ENCODE results near the gene EFL1. TPM values are rescaled to one million over a fixed set of nuclear protein-coding genes. Genes with fewer than 3 reads are reported as not detected.
"Not testable (repeated sequence)": the region's sequence is repeated elsewhere in the genome, so short reads cannot be mapped to it uniquely, and the experiment has no call there.

EFL1 gene
- total RNA-seq, 4 donors from 2014 or later, result 15.8 to 19.5 (median 16.4) TPM

GRCh38 chr15:82298520-82298919 is 36.0 kb upstream of the EFL1 start:
- DNase-seq, result no peak
- Histone ChIP-seq H3K27ac (no peak overlapping the region), H3K9me3 (no peaks in the 10 kb centered on the region), H3K36me3 (no peaks in the 10 kb centered on the region), H3K4me1 (peaks cover 0 to 5% (median 0%) of the 10 kb centered on the region in 3 donors), H3K4me3 (no peak overlapping the region), H3K27me3 (peaks cover 0 to 7% (median 0%) of the 10 kb centered on the region in 4 donors)
- TF ChIP-seq, protein P1, sequence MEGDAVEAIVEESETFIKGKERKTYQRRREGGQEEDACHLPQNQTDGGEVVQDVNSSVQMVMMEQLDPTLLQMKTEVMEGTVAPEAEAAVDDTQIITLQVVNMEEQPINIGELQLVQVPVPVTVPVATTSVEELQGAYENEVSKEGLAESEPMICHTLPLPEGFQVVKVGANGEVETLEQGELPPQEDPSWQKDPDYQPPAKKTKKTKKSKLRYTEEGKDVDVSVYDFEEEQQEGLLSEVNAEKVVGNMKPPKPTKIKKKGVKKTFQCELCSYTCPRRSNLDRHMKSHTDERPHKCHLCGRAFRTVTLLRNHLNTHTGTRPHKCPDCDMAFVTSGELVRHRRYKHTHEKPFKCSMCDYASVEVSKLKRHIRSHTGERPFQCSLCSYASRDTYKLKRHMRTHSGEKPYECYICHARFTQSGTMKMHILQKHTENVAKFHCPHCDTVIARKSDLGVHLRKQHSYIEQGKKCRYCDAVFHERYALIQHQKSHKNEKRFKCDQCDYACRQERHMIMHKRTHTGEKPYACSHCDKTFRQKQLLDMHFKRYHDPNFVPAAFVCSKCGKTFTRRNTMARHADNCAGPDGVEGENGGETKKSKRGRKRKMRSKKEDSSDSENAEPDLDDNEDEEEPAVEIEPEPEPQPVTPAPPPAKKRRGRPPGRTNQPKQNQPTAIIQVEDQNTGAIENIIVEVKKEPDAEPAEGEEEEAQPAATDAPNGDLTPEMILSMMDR (IDR thresholded peaks at IDR 0.05), result no peak
- no peak for TF ChIP-seq POLR2A (IDR thresholded peaks at IDR 0.05)
- intact Hi-C loops (cut with DNase I), result no loop called here
- WGBS, 2 donors, result 36% methylated on average over 11 of the region's 44 CpGs; no CpG with 5 or more reads in 1 of the 2 donors

GRCh38 chr15:82298032-82298431 is 35.5 kb upstream of the EFL1 start:
- Histone ChIP-seq H3K27me3 (peaks cover 0 to 7% (median 0%) of the 10 kb centered on the region in 4 donors), H3K36me3 (no peaks in the 10 kb centered on the region), H3K4me1 (peaks cover 0 to 5% (median 0%) of the 10 kb centered on the region in 3 donors), H3K4me3 (no peak overlapping the region), H3K27ac (no peak overlapping the region), H3K9me3 (no peaks in the 10 kb centered on the region)
- intact Hi-C loops (cut with DNase I), result no loop called here
- WGBS, 2 donors, result 88 to 91% methylated on average over 11 to 13 of the region's 13 CpGs
- TF ChIP-seq, protein P1 (IDR thresholded peaks at IDR 0.05), result no peak
- TF ChIP-seq POLR2A (IDR thresholded peaks at IDR 0.05), result no peak
- DNase-seq, result no peak

GRCh38 chr15:82297546-82297945 is 35.0 kb upstream of the EFL1 start:
- intact Hi-C loops (cut with DNase I), result no loop called here
- H3K27me3 ChIP-seq, result peaks cover 0 to 7% (median 0%) of the 10 kb centered on the region in 4 donors
- no peak for TF ChIP-seq POLR2A (IDR thresholded peaks at IDR 0.05)
- TF ChIP-seq, protein P1 (IDR thresholded peaks at IDR 0.05), result no peak
- H3K9me3 ChIP-seq, result no peaks in the 10 kb centered on the region
- no peak for DNase-seq
- no peak overlapping the region for H3K4me3 ChIP-seq
- H3K36me3 ChIP-seq, result no peaks in the 10 kb centered on the region
- WGBS, 2 donors, result 84 to 90% methylated on average over 5 of the region's 5 CpGs
- peaks cover 0 to 5% (median 0%) of the 10 kb centered on the region in 3 donors for H3K4me1 ChIP-seq
- no peak overlapping the region for H3K27ac ChIP-seq

GRCh38 chr15:82294061-82294690 is 31.6 kb upstream of the EFL1 start:
- H3K36me3 ChIP-seq, result no peaks in the 10 kb centered on the region
- no peak for TF ChIP-seq POLR2A (IDR thresholded peaks at IDR 0.05)
- TF ChIP-seq, protein P1 (IDR thresholded peaks at IDR 0.05), result no peak
- 57 to 78% methylated on average over 6 to 7 of the region's 11 CpGs for WGBS, 2 donors
- no peaks in the 10 kb centered on the region for H3K9me3 ChIP-seq
- peaks cover 0 to 5% (median 0%) of the 10 kb centered on the region in 3 donors for H3K4me1 ChIP-seq
- H3K4me3 ChIP-seq, result no peak overlapping the region
- no peak for DNase-seq
- H3K27me3 ChIP-seq, result peaks cover 0 to 7% (median 0%) of the 10 kb centered on the region in 4 donors
- no peak overlapping the region for H3K27ac ChIP-seq
- intact Hi-C loops (cut with DNase I), result no loop called here

- Histone ChIP-seq H3K4me1 (no peaks in the 10 kb centered on the region), H3K27ac (no peak overlapping the region), H3K4me3 (no peak overlapping the region), H3K27me3 (no peaks in the 10 kb centered on the region), H3K9me3 (no peaks in the 10 kb centered on the region), H3K36me3 (no peaks in the 10 kb centered on the region)
- DNase-seq, result no peak
- intact Hi-C loops (cut with DNase I), result no loop called here
- 84% methylated on average over 5 of the region's 5 CpGs for whole genome bisulfite sequencing, 2 donors
- TF ChIP-seq POLR2A (IDR thresholded peaks at IDR 0.05), result no peak
- TF ChIP-seq, protein P1 (IDR thresholded peaks at IDR 0.05), result no peak
Measured at GRCh38 chr15:82292271-82292670, 29.7 kb upstream of the EFL1 start.

DNA sequence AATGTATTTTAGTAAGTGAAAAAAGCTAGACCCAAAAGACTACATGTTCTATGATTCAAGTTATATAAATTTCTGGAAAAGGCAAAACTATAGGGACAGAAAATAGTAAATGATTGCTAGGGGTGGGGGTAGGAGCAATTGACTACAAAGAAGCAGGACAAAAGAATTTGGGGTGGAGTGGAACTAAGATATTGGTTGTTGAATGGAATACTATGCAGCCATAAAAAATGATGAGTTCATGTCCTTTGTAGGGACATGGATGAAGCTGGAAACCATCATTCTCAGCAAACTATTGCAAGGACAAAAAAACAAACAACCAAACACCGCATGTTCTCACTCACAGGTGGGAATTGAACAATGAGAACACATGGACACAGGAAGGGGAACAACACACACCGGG is 25.7 kb upstream of the EFL1 start:
- H3K4me3 ChIP-seq; H3K36me3 ChIP-seq; H3K9me3 ChIP-seq; H3K27ac ChIP-seq; H3K27me3 ChIP-seq; DNase-seq; intact Hi-C loops (cut with DNase I); H3K4me1 ChIP-seq: not testable (repeated sequence)
- WGBS, 2 donors, result 88% methylated on average over 2 of the region's 2 CpGs; no CpG with 5 or more reads in 1 of the 2 donors

GRCh38 chr15:82286475-82286874 is 23.9 kb upstream of the EFL1 start:
- H3K4me1 ChIP-seq; H3K4me3 ChIP-seq; H3K9me3 ChIP-seq; H3K27ac ChIP-seq; H3K36me3 ChIP-seq; H3K27me3 ChIP-seq; DNase-seq; intact Hi-C loops (cut with DNase I): not testable (repeated sequence)
- WGBS, 2 donors, result 59 to 94% methylated on average over 4 of the region's 4 CpGs

DNA sequence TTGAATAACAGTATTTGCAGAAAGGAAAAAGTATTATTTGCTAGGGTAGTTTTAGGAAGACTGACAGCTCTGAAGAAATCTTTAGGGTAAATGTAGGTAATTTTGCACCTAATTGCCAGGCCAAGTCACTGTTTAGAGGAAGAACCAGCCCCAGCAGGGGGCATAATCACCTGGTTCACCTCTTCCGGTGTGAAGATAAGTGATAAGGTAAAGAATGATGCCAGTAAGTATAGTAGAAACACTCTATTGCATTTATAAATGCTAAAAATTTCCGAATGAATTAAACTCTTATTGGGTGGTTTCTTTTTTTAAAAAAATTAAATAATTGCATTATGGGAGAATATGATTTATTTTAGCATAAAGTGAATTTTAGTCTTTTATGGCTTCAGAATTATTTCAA is 21.8 kb upstream of the EFL1 start:
- H3K4me1 ChIP-seq; H3K9me3 ChIP-seq; H3K27ac ChIP-seq; H3K27me3 ChIP-seq; DNase-seq; H3K36me3 ChIP-seq; H3K4me3 ChIP-seq; intact Hi-C loops (cut with DNase I): not testable (repeated sequence)
- 58 to 100% methylated on average over 1 to 2 of the region's 2 CpGs for whole genome bisulfite sequencing, 2 donors
